OCI-LY1 (cell line): ENCODE results near the gene PARD6A.

Experiments used
- H2AFZ ChIP-seq: fragments of 200-600 bp; sonication (generic), shearing (Covaris generic); 2 replicates; pipeline ENCODE4 v1.6.0; 2014; ENCODE audit warnings: antibody characterized with exemption, mild to moderate bottlenecking, low read length
- H3F3A ChIP-seq: fragments of 200-600 bp; sonication (generic), shearing (Covaris generic); 2 replicates; pipeline ENCODE4 v1.6.0; 2014; ENCODE audit warnings: mild to moderate bottlenecking, antibody characterized with exemption, low read length, moderate library complexity; ENCODE audit not compliant: insufficient read depth
- H3K27ac ChIP-seq: fragments of 200-600 bp; sonication (generic); 2 replicates; pipeline ENCODE4 v1.5.1; 2014; ENCODE audit warnings: low read length, mixed run types, mild to moderate bottlenecking, low read depth; ENCODE audit not compliant: poor library complexity, severe bottlenecking
- H3K27me3 ChIP-seq: fragments of 200-600 bp; sonication (generic); 2 replicates; pipeline ENCODE4 v1.6.0; 2014; ENCODE audit warnings: antibody characterized with exemption, mild to moderate bottlenecking, low read length, moderate library complexity; ENCODE audit not compliant: insufficient read depth
- H3K36me3 ChIP-seq: fragments of 200-600 bp; sonication (generic); 2 replicates; pipeline ENCODE4 v1.6.1; 2014; ENCODE audit warnings: mild to moderate bottlenecking, antibody characterized with exemption, low read length, moderate library complexity, mixed read lengths; ENCODE audit not compliant: insufficient read depth
- H3K4me1 ChIP-seq: fragments of 200-600 bp; sonication (generic); 2 replicates; pipeline ENCODE4 v1.5.1; 2014; ENCODE audit warnings: mild to moderate bottlenecking, low read length, moderate library complexity; ENCODE audit not compliant: insufficient read depth, severe bottlenecking
- H3K4me2 ChIP-seq: fragments of 200-600 bp; sonication (generic), shearing (Covaris generic); 2 replicates; pipeline ENCODE4 v1.6.1; 2014; ENCODE audit warnings: low read length
- H3K4me3 ChIP-seq: fragments of 200-600 bp; sonication (generic); 2 replicates; pipeline ENCODE4 v1.5.1; 2014; ENCODE audit warnings: low read length, low read depth, mild to moderate bottlenecking, mixed read lengths; ENCODE audit not compliant: poor library complexity, severe bottlenecking
- H3K79me2 ChIP-seq: fragments of 200-600 bp; shearing (Covaris generic); 2 replicates; pipeline ENCODE4 v1.6.1; 2016; ENCODE audit warnings: mixed run types, low read length, mixed read lengths; ENCODE audit not compliant: insufficient read depth
- H3K9ac ChIP-seq: fragments of 200-600 bp; sonication (generic), shearing (Covaris generic); 2 replicates; pipeline ENCODE4 v1.6.1; 2014; ENCODE audit warnings: mild to moderate bottlenecking, low read length, mixed read lengths
- H3K9me2 ChIP-seq: fragments of 200-600 bp; sonication (generic), shearing (Covaris generic); 2 replicates; pipeline ENCODE4 v1.6.1; 2014; ENCODE audit warnings: low read depth, mild to moderate bottlenecking, low read length, mixed read lengths
- H3K9me3 ChIP-seq: fragments of 200-600 bp; shearing (Covaris generic); 2 replicates; pipeline ENCODE4 v1.6.1; 2014; ENCODE audit warnings: low read length, mixed read lengths
- H4K20me1 ChIP-seq: fragments of 200-600 bp; sonication (generic), shearing (Covaris generic); 2 replicates; pipeline ENCODE4 v1.6.0; 2016; ENCODE audit warnings: mild to moderate bottlenecking, low read length; ENCODE audit not compliant: insufficient read depth
- CTCF ChIP-seq: fragments of 200-600 bp; sonication (generic), shearing (Covaris generic); IDR thresholded peaks from 2 replicates; pipeline ENCODE4 v1.5.1; 2017; ENCODE audit warnings: mild to moderate bottlenecking, antibody characterized with exemption, low read length, moderate library complexity, mixed read lengths
- EZH2 ChIP-seq: fragments of 200-600 bp; sonication (generic), shearing (Covaris generic); IDR thresholded peaks from 2 replicates; pipeline ENCODE4 v1.8.0; 2017; ENCODE audit warnings: borderline replicate concordance, mixed run types, mild to moderate bottlenecking, antibody characterized with exemption, low read length, moderate library complexity, mixed read lengths

Gene PARD6A

DNA sequence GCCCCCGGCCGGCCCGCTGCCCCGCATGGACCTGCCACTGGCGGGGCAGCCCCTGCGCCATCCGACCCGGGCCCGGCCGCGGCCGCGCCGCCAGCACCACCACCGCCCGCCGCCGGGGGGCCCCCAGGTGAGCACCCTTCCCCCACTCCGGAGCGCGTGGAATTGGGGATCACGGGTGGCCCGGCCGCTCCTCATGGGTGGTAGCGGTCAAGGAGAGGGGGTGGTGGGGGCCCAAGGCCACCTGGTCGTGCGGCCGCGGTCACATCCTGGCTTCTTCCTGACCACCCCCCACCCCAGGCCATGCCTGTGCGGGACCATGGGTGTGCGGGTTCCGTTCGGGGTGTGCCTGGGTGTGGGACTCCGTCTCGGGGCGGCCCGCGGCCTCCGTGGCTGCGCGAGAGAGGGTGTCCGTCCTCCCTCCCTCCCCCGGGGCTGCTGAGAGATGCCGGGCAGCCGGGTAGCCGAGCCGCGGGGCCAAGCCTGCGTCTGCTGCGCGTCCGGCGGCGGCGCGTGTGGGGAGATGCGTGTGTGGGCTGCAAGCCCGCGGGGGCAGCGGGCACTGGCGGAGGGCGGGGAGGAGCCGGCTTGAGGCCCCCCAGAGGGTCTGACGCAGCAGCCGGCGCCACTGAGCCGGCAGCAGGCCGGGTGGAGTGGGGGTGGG, 7.5 kb upstream of the PARD6A start:
- Histone ChIP-seq H3K4me3 (no peak overlapping the region), H3K9me2 (no peaks in the 10 kb centered on the region), H3K4me2 (no peak overlapping the region)

GRCh38 chr16:67653789-67654402, 6.9 kb upstream of the PARD6A start:
- Histone ChIP-seq H3K4me2 (no peak overlapping the region), H3F3A (no peaks in the 10 kb centered on the region), H3K27me3 (no peaks in the 10 kb centered on the region), H3K4me3 (no peak overlapping the region), H3K4me1 (peaks cover 6% of the 10 kb centered on the region), H2AFZ (no peak overlapping the region), H3K9ac (no peak overlapping the region), H3K79me2 (no peaks in the 10 kb centered on the region), H3K9me2 (no peaks in the 10 kb centered on the region), H4K20me1 (no peaks in the 10 kb centered on the region), H3K27ac (no peak overlapping the region), H3K36me3 (peaks cover 85% of the 10 kb centered on the region), H3K9me3 (no peaks in the 10 kb centered on the region)
- TF ChIP-seq CTCF (no peak), EZH2 (no peak)

More for the DNA sequence above, 7.5 kb upstream of the PARD6A start:
- H3K79me2 ChIP-seq, result no peaks in the 10 kb centered on the region
- H4K20me1 ChIP-seq, result no peaks in the 10 kb centered on the region
- H3K27ac ChIP-seq, result no peak overlapping the region
- no peaks in the 10 kb centered on the region for H3K9me3 ChIP-seq
- H3K36me3 ChIP-seq, result peaks cover 86% of the 10 kb centered on the region
- no peaks in the 10 kb centered on the region for H3K27me3 ChIP-seq
- no peaks in the 10 kb centered on the region for H3F3A ChIP-seq
- H2AFZ ChIP-seq, result no peak overlapping the region
- H3K4me1 ChIP-seq, result peaks cover under 1% of the 10 kb centered on the region
- H3K9ac ChIP-seq, result no peak overlapping the region
- TF ChIP-seq EZH2 (no peak), CTCF (no peak)

DNA sequence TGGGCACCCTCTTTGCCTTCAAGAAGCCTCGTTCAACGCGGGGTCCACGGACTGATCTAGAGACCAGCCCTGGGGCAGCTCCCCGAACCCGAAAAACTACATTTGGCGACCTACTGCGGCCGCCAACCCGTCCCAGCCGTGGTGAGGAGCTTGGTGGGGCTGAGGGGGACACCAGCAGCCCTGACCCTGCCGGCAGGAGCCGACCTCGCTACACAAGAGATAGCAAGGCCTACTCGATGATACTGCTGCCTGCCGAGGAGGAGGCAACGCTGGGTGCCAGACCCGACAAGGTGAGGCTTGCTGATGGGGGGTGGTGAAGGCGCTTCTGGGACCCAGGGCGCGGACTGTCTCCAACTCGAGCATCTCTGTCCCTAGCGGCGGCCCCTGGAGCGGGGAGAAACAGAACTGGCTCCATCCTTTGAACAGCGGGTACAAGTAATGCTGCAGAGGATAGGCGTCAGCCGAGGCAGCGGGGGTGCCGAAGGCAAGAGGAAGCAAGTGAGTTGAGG, 6.3 kb upstream of the PARD6A start:
- Histone ChIP-seq H3K9ac (no peak overlapping the region), H3K79me2 (no peaks in the 10 kb centered on the region), H3K4me3 (no peak overlapping the region), H3K27me3 (no peaks in the 10 kb centered on the region), H3K36me3 (peaks cover 79% of the 10 kb centered on the region), H3K4me1 (peaks cover 12% of the 10 kb centered on the region), H3K9me2 (no peaks in the 10 kb centered on the region), H3K9me3 (no peaks in the 10 kb centered on the region), H4K20me1 (no peaks in the 10 kb centered on the region), H2AFZ (no peak overlapping the region), H3K4me2 (no peak overlapping the region), H3F3A (no peaks in the 10 kb centered on the region), H3K27ac (no peak overlapping the region)
- TF ChIP-seq EZH2 (no peak), CTCF (no peak)
